Mammary epithelial cell (primary cell): ENCODE results near the gene TUBGCP2.
A peak's percentile ranks its signal among the peaks of the same experiment; 100 is the strongest.

Source experiments
- EZH2 ChIP-seq: IDR thresholded peaks from 2 replicates; pipeline ENCODE4 v1.6.1; 2012; ENCODE audit warnings: low read length, inconsistent platforms, borderline replicate concordance
- TF ChIP-seq, protein P1 (sequence below), 2 donors: IDR thresholded peaks in 1 of 2; conservative IDR thresholded peaks in 1 of 2; 2 replicates each; pipeline ENCODE4 v1.5.1; 2011 to 2012; ENCODE audit warnings: inconsistent platforms in 2 of 2, low read length in 2 of 2, mild to moderate bottlenecking in 2 of 2, control low read depth in 1 of 2, low read depth in 1 of 2; ENCODE audit not compliant: insufficient read depth in 1 of 2; ENCODE audit errors: extremely low read depth in 1 of 2

DNA sequence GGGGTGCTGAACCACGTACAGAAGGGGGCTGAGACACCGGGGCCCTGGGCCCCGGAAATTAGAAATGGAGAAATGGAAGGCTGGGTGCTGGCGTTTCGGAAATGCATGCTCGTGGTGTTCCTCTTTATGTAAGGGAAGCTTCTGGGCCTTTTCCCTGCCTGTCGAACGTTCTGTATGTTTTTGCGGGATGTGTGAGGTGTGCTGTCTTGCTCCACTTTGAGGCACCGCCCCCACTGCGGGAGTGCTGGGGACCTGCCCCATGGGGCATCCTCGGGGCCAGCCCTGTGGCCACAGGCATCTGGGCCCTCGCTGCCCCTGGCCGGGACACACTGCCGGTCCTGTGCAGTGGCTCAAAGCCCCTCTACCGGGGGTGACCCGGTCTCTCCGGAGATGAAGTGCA, 72.7 kb downstream of the TUBGCP2 start:
- TF ChIP-seq, protein P1, sequence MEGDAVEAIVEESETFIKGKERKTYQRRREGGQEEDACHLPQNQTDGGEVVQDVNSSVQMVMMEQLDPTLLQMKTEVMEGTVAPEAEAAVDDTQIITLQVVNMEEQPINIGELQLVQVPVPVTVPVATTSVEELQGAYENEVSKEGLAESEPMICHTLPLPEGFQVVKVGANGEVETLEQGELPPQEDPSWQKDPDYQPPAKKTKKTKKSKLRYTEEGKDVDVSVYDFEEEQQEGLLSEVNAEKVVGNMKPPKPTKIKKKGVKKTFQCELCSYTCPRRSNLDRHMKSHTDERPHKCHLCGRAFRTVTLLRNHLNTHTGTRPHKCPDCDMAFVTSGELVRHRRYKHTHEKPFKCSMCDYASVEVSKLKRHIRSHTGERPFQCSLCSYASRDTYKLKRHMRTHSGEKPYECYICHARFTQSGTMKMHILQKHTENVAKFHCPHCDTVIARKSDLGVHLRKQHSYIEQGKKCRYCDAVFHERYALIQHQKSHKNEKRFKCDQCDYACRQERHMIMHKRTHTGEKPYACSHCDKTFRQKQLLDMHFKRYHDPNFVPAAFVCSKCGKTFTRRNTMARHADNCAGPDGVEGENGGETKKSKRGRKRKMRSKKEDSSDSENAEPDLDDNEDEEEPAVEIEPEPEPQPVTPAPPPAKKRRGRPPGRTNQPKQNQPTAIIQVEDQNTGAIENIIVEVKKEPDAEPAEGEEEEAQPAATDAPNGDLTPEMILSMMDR (conservative IDR thresholded peaks at IDR 0.05 in 1 of 2, IDR thresholded peaks at IDR 0.05 in 1 of 2; ENCODE audit: extremely low read depth in 1 of 2, insufficient read depth in 1 of 2, low read depth in 1 of 2, low read length in 2 of 2) = no peak
- TF ChIP-seq EZH2 = peak; percentile 50
